ENCODE results near the gene LRP2. TPM values are rescaled to one million over a fixed set of nuclear protein-coding genes. Genes with fewer than 3 reads are reported as not detected.

The LRP2 gene
- polyA plus RNA-seq, 1 of the 3 experiments (the other 2 are of a cell fraction) = not detected

DNA sequence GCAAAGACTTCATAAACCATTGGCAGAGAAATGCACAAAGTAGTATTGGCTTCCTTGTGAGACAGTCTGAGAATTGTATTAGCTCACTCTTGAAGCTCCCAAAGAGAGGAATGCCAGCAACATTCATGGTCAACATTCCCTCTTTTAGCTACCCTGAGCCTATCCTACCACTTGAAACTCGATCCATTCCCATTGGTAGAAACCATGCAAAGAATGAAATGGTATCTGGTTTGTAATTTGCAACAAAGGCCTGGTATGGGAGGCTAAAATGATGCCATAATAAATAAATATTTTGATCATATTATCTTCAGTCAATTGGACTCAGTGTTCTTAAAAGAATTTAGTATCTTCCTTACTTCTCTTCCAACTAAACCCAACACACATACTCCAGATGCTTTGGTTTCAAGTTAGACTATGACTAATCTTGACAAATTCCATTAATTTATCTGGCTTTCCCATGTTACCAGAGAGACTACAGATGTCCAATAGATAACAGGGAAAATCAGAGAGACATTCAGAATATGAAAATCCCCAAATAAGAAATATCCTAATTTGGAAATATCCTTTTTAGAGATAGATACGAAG is 190.1 kb downstream of the LRP2 start:
- WGBS (ENCODE audit: low lambda C conversion rate) = 19% methylated on average over 2 of the region's 2 CpGs
- no peak for TF ChIP-seq GATA2 (CRISPR knock-in tag; IDR thresholded peaks at IDR 0.05)
- 0 out of 2 replicates have a peak, but pooled peaks have one; percentile 5 for TF ChIP-seq TCF12 (IDR thresholded peaks at IDR 0.05)
- H3K36me3 ChIP-seq (replicated peaks in 1 of 2; ENCODE audit: control insufficient read depth in 1 of 2, insufficient read depth in 2 of 2, low read length in 1 of 2) = no peaks in the 10 kb centered on the region
- no peaks in the 10 kb centered on the region for H3F3A ChIP-seq (replicated peaks; ENCODE audit: insufficient read depth)
- H3K27me3 ChIP-seq (ENCODE audit: insufficient read depth) = no peaks in the 10 kb centered on the region
- peaks cover 0 to 4% of the 10 kb centered on the region in 2 experiments; a peak in 1 of 4 replicates for H3K4me1 ChIP-seq (ENCODE audit: control insufficient read depth in 1 of 2, insufficient read depth in 2 of 2, low read depth in 1 of 2, low read length in 1 of 2)
- POLR2A ChIA-PET = no interaction called here
- no peaks in the 10 kb centered on the region for H3K9me2 ChIP-seq
- no peaks in the 10 kb centered on the region for H3K79me2 ChIP-seq (ENCODE audit: insufficient read depth)
- H3K9ac ChIP-seq = no peak overlapping the region
- H3K27ac ChIP-seq (ENCODE audit: low read depth in 2 of 2, low read length in 1 of 2) = no peak overlapping the region
- no peaks in the 10 kb centered on the region for H3K9me3 ChIP-seq
- CTCF ChIA-PET = interaction anchor here (1.4 kb wide), 1 partner anchor 40 kb away, joined by 4 read pairs; no protein-coding TSS in a partner anchor
- H4K20me1 ChIP-seq (ENCODE audit: insufficient read depth) = no peaks in the 10 kb centered on the region
- no peak overlapping the region for H2AFZ ChIP-seq (ENCODE audit: low read depth)
- no peak for DNase-seq
- no peak overlapping the region for H3K4me2 ChIP-seq
- H3K4me3 ChIP-seq (ENCODE audit: low read depth in 2 of 2, low read length in 1 of 2) = no peak overlapping the region

DNA sequence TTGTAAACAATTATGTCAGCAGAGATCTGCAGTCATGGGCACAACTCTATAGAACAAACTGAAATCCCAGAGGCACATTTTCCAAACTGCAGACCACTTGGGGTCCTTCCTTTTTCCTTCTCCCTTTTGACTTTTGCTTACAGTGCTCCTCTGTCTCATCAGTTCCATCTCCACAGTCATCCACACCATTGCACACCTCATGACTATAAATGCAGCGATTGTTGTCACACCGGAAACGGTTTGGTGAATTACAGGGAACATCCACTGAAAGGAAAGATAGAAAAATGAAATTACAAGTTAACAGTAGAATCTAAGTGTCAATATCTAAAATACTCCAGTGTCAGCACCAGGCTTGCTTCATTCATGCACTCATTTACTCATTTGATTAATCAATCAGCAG is 196.5 kb downstream of the LRP2 start:
- no peaks in the 10 kb centered on the region for H4K20me1 ChIP-seq (ENCODE audit: insufficient read depth)
- no peak overlapping the region for H2AFZ ChIP-seq (ENCODE audit: low read depth)
- H3K4me2 ChIP-seq = no peak overlapping the region
- no peaks in the 10 kb centered on the region for H3K9me3 ChIP-seq
- H3K79me2 ChIP-seq (ENCODE audit: insufficient read depth) = no peaks in the 10 kb centered on the region
- H3K27me3 ChIP-seq (ENCODE audit: insufficient read depth) = no peaks in the 10 kb centered on the region
- POLR2A ChIA-PET = no interaction called here
- H3K9me2 ChIP-seq = no peaks in the 10 kb centered on the region
- H3K27ac ChIP-seq (ENCODE audit: low read depth in 2 of 2, low read length in 1 of 2) = no peak overlapping the region
- no peak overlapping the region for H3K4me3 ChIP-seq (ENCODE audit: low read depth in 2 of 2, low read length in 1 of 2)
- TF ChIP-seq, protein P1, sequence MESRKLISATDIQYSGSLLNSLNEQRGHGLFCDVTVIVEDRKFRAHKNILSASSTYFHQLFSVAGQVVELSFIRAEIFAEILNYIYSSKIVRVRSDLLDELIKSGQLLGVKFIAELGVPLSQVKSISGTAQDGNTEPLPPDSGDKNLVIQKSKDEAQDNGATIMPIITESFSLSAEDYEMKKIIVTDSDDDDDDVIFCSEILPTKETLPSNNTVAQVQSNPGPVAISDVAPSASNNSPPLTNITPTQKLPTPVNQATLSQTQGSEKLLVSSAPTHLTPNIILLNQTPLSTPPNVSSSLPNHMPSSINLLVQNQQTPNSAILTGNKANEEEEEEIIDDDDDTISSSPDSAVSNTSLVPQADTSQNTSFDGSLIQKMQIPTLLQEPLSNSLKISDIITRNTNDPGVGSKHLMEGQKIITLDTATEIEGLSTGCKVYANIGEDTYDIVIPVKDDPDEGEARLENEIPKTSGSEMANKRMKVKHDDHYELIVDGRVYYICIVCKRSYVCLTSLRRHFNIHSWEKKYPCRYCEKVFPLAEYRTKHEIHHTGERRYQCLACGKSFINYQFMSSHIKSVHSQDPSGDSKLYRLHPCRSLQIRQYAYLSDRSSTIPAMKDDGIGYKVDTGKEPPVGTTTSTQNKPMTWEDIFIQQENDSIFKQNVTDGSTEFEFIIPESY (IDR thresholded peaks at IDR 0.05; ENCODE audit: borderline replicate concordance, low read depth) = no peak
- TF ChIP-seq RCOR1 (IDR thresholded peaks at IDR 0.05; ENCODE audit: low read length) (no peak), YY1 (IDR thresholded peaks at IDR 0.05; ENCODE audit: low read depth) (no peak), FOXM1 (IDR thresholded peaks at IDR 0.05; ENCODE audit: low read depth) (no peak), RXRA (IDR thresholded peaks at IDR 0.05; ENCODE audit: borderline replicate concordance, low read depth) (no peak), FOXJ3 (CRISPR knock-in tag; IDR thresholded peaks at IDR 0.05) (no peak)
- no peak for DNase-seq
- no peaks in the 10 kb centered on the region for H3F3A ChIP-seq (replicated peaks; ENCODE audit: insufficient read depth)
- H3K36me3 ChIP-seq (replicated peaks in 1 of 2; ENCODE audit: control insufficient read depth in 1 of 2, insufficient read depth in 2 of 2, low read length in 1 of 2) = no peaks in the 10 kb centered on the region
- no peaks in the 10 kb centered on the region for H3K4me1 ChIP-seq (ENCODE audit: control insufficient read depth in 1 of 2, insufficient read depth in 2 of 2, low read depth in 1 of 2, low read length in 1 of 2)
- CTCF ChIA-PET = no interaction called here
- H3K9ac ChIP-seq = no peak overlapping the region
- 62% methylated on average over 3 of the region's 3 CpGs for WGBS (ENCODE audit: low lambda C conversion rate)

DNA sequence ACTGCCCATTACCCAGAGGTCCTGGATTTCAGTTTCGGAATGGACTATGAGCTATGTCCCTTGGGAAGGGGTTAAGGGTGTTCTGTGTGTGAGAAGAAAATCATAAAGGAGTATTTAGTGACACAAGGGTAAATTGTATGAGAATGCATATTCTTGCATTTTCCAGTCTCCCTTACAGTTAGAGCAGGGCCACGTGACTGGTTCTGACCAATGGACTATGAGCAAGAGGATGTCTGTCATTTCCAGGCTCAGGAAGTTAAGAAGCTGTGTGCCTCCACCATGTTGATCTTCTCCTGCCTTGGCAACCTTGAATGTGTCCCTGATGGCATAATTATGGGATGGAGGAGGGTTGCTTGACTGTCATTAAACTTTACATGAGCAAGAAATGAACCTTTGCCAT is 198.0 kb downstream of the LRP2 start:
- no peaks in the 10 kb centered on the region for H3K9me3 ChIP-seq
- no peaks in the 10 kb centered on the region for H3K4me1 ChIP-seq (ENCODE audit: control insufficient read depth in 1 of 2, insufficient read depth in 2 of 2, low read depth in 1 of 2, low read length in 1 of 2)
- DNase-seq = no peak
- H3K9me2 ChIP-seq = no peaks in the 10 kb centered on the region
- H3F3A ChIP-seq (replicated peaks; ENCODE audit: insufficient read depth) = no peaks in the 10 kb centered on the region
- H3K27me3 ChIP-seq (ENCODE audit: insufficient read depth) = no peaks in the 10 kb centered on the region
- no peak overlapping the region for H2AFZ ChIP-seq (ENCODE audit: low read depth)
- no peaks in the 10 kb centered on the region for H3K79me2 ChIP-seq (ENCODE audit: insufficient read depth)
- CTCF ChIA-PET = interaction anchor here (1.2 kb wide), 2 partner anchors 32 to 55 kb away, joined by 3 read pairs; no protein-coding TSS in a partner anchor
- 31% methylated on average over 2 of the region's 2 CpGs for WGBS (ENCODE audit: low lambda C conversion rate)
- POLR2A ChIA-PET = no interaction called here
- H3K4me2 ChIP-seq = no peak overlapping the region
- no peak overlapping the region for H3K9ac ChIP-seq
- no peak overlapping the region for H3K27ac ChIP-seq (ENCODE audit: low read depth in 2 of 2, low read length in 1 of 2)
- H4K20me1 ChIP-seq (ENCODE audit: insufficient read depth) = no peaks in the 10 kb centered on the region
- no peaks in the 10 kb centered on the region for H3K36me3 ChIP-seq (replicated peaks in 1 of 2; ENCODE audit: control insufficient read depth in 1 of 2, insufficient read depth in 2 of 2, low read length in 1 of 2)
- TF ChIP-seq, protein P2, sequence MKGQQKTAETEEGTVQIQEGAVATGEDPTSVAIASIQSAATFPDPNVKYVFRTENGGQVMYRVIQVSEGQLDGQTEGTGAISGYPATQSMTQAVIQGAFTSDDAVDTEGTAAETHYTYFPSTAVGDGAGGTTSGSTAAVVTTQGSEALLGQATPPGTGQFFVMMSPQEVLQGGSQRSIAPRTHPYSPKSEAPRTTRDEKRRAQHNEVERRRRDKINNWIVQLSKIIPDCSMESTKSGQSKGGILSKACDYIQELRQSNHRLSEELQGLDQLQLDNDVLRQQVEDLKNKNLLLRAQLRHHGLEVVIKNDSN (IDR thresholded peaks at IDR 0.05; ENCODE audit: borderline replicate concordance, low read depth) = peak; percentile 46; the same call in 1 of the 2 replicates
- TF ChIP-seq, protein P3, sequence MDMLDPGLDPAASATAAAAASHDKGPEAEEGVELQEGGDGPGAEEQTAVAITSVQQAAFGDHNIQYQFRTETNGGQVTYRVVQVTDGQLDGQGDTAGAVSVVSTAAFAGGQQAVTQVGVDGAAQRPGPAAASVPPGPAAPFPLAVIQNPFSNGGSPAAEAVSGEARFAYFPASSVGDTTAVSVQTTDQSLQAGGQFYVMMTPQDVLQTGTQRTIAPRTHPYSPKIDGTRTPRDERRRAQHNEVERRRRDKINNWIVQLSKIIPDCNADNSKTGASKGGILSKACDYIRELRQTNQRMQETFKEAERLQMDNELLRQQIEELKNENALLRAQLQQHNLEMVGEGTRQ (IDR thresholded peaks at IDR 0.05; ENCODE audit: borderline replicate concordance, low read depth, low read length) = no peak
- no peak overlapping the region for H3K4me3 ChIP-seq (ENCODE audit: low read depth in 2 of 2, low read length in 1 of 2)
